GM18502 (cell line): ENCODE measurements around the gene ZNF846.
A peak's percentile ranks its signal among the peaks of the same experiment; 100 is the strongest.
"Not testable (repeated sequence)": the region's sequence is repeated elsewhere in the genome, so short reads cannot be mapped to it uniquely, and the experiment has no call there.

Source experiments
- ATAC-seq: cut with Tn5 transposase; IDR thresholded peaks from one replicate; pipeline ENCODE4 v1.9.1; 2021; ENCODE audit warnings: mild to moderate bottlenecking; ENCODE audit not compliant: unreplicated experiment, poor library complexity

ZNF846 gene

GRCh38 chr19:9768175-9769112 is at the start of gene ZNF846:
TSS of gene ZNF846 (minus strand) at chr19:9768738. CDS start at chr19:9764950, 3,788 bp downstream.
- peak; percentile 98 for ATAC-seq

GRCh38 chr19:9818175-9818733 is 49.7 kb upstream of the ZNF846 start:
- ATAC-seq, result no peak

DNA sequence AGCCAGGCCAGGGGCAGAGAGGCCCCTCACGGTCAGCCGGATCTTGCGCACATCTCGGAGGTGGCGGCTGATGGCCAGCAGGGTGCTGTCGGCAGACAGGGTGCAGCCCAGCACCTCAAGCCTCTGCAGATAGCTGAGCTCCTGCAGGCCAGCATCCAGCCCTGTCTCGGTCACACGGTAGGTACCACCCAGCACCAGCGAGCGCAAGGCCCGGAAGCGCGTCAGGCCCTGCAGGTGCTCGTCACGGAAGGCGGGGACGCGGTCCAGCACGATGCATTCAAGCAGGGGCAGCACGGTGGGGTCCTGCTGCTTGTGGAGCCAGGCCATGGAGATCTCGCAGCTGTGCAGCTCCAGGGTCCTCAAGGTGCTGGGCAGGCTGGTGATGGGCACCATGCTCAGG is 42.6 kb upstream of the ZNF846 start:
- ATAC-seq, result no peak

DNA sequence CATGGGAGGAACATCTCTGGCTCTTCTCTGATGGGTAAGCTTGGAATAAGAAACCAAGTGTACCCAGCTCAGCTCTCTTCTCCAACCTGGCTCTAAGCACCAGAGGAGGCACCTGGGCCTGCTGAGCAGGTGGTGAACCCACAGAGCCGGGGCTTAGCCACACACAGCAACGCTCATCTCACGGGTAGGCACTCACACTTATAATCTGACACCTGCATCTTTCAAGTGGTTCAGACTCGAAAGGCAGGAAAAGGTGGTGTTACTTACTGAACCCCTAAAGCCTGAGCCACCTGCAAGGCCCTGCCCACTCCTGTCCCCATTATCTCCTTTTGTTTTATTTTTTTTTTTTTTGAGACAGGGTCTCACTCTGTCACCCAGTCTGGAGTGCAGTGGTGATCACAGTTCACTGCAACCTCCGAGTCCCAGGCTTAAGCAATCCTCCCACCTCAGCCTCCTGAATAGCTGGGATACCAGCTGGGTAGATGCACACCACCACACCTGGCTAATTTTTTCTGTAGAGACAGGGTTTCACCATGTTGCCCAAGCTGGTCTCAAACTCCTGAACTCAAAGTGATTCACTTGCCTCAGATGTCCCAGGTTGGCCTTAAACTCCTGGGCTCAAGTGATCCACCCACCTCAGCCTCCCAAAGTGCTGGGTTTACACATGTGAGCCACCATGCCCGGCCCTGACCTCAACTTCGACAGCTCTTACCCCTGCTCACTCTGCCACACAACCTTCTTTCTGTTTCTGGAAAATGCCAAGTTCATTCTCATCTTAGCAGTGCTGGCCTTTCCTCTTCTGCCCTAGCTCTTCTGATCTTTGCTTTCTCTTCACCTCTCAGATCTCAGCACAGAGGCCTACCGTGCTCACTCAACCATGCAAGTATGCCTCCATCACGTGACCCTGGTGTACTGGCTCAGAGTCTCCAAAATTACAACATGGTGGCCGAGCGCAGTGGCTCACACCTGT is 40.6 kb upstream of the ZNF846 start:
- no peak for ATAC-seq

DNA sequence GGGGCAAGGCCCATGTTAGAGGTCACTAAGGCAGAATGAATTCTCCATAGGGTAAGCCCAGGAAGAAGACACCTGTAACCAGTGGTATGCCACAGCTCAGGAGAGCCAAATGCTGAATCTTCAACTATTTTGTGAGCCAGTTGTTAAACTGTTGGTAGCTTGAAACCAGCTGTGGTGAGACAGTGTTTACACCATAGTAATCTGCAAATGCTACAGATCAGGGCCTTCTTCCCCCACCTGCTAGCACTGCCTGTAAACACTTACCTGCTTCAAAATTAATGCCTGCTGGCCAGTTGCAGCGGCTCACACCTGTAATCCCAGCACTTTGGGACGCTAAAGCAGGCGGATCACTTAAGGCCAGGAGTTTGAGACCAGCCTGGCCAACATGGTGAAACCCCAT is 38.3 kb upstream of the ZNF846 start:
- ATAC-seq, result no peak

DNA sequence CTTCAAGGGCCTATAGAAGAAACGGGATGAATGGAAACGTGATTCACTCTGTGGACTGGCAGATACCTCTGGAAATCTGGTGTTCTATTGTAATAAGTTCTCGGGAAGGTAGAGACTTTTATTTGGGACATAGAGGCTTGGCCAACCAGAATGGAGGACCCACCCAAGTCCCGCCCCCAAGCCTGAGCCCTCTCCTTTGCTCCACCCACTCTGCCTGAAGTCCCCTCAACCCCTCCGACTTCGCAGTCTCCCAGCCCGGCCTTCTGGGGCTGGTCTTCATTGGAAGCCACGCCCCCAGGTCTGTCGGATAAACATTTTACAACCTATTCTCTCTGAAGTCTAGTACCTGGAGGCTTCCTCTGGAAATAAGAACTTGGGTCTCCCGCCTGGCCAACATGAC is 33.4 kb upstream of the ZNF846 start:
- no peak for ATAC-seq

- no peak for ATAC-seq
Observed at GRCh38 chr19:9799162-9799561, 30.6 kb upstream of the ZNF846 start.

GRCh38 chr19:9797871-9798270 is 29.3 kb upstream of the ZNF846 start:
- ATAC-seq, result no peak

- peak; percentile 49 for ATAC-seq
Observed at GRCh38 chr19:9796113-9796773, 27.7 kb upstream of the ZNF846 start.

DNA sequence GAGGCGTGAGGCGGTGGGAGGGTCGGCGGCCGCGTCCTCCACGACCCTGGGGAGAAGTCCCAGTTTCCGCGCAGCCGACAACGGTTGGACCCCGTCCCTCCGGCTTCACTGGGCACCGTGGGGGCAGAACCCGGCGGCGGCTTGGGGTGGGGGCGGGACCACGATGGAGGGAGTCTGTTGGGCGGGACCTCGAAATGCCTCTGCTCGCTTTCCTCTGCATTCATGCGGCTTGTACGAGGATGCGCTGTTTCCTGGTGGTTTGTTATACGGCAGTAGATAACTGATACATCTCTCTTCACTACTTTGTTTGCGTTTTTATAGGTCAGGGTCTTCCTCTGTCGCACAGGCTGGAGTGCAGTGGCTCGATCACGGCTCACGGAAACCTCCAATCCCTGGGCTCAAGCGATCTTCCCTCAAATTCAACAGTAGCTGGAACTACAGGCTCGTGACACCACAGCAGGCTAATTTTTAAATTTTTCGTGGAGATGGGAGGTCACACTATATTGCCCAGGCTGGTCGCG is 24.6 kb upstream of the ZNF846 start:
- peak; percentile 7 for ATAC-seq

- ATAC-seq, result peak; percentile 49
Observed at GRCh38 chr19:9792206-9793070, 23.9 kb upstream of the ZNF846 start.

- peak; percentile 53 for ATAC-seq
Observed at GRCh38 chr19:9791552-9792205, 23.1 kb upstream of the ZNF846 start.

DNA sequence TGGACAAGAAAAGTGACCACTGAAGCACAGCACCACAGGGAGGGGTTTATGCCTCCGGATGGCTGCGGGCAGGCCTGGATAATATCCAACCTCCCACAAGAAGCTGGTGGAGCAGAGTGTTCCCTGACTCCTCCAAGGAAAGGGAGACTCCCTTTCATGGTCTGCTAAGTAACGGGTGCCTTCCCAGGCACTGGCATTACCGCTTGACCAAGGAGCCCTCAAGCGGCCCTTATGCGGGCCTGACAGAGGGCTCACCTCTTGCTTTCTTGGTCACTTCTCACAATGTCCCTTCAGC is 22.5 kb upstream of the ZNF846 start:
- not testable (repeated sequence) for ATAC-seq

- ATAC-seq, result not testable (repeated sequence)
Observed at GRCh38 chr19:9789579-9789978, 21.0 kb upstream of the ZNF846 start.

- no peak for ATAC-seq
Observed at GRCh38 chr19:9789066-9789465, 20.5 kb upstream of the ZNF846 start.

- not testable (repeated sequence) for ATAC-seq
Observed at GRCh38 chr19:9788604-9789003, 20.1 kb upstream of the ZNF846 start.

DNA sequence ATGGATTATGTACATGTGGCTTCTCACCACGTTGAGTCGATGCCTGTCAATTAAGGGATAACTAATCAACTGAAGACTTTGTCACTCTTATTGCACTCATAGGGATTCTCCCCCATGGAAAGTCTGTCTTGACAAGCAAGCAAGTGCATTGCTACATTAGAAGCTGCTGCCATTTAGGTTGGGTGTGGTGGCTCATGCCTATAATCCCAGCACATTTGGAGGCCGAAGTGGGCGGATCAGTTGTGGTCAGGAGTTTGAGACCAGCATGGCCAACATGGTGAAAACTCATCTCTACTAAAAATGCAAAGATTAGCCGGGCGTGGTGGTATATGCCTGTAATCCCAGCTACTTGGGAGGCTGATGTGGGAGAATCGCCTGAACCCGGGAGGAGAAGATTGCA is 18.3 kb upstream of the ZNF846 start:
- ATAC-seq, result no peak

- no peak for ATAC-seq
Observed at GRCh38 chr19:9786342-9786741, 17.8 kb upstream of the ZNF846 start.
